ENCODE measurements around the gene ZBTB32.

Gene ZBTB32

GRCh38 chr19:35733180-35734125, 29.1 kb downstream of the ZBTB32 start:
- TF ChIP-seq ZFX (IDR thresholded peaks at IDR 0.05) (no peak), CTCF (conservative IDR thresholded peaks at IDR 0.05) (no peak)
- no peak overlapping the region for H3K27ac ChIP-seq

GRCh38 chr19:35734273-35734672, 29.9 kb downstream of the ZBTB32 start:
- no peak overlapping the region for H3K27ac ChIP-seq

GRCh38 chr19:35734889-35735288, 30.5 kb downstream of the ZBTB32 start:
- no peak for TF ChIP-seq CTCF (conservative IDR thresholded peaks at IDR 0.05)
- no peak for TF ChIP-seq ZFX (IDR thresholded peaks at IDR 0.05)
- H3K27ac ChIP-seq = no peak overlapping the region

More at GRCh38 chr19:35734273-35734672, 29.9 kb downstream of the ZBTB32 start:
- TF ChIP-seq CTCF (conservative IDR thresholded peaks at IDR 0.05) = no peak
- TF ChIP-seq ZFX (IDR thresholded peaks at IDR 0.05) = no peak

- no peak overlapping the region for H3K27ac ChIP-seq
- TF ChIP-seq CTCF (conservative IDR thresholded peaks at IDR 0.05) = no peak
- TF ChIP-seq ZFX (IDR thresholded peaks at IDR 0.05) = no peak
These were observed 32.8 kb downstream of the ZBTB32 start for GRCh38 chr19:35736913-35737886.

- TF ChIP-seq CTCF (conservative IDR thresholded peaks at IDR 0.05) (no peak), ZFX (IDR thresholded peaks at IDR 0.05) (no peak)
- H3K27ac ChIP-seq = no peak overlapping the region
These were observed 33.9 kb downstream of the ZBTB32 start for GRCh38 chr19:35738021-35738886.

- TF ChIP-seq CTCF (conservative IDR thresholded peaks at IDR 0.05) = no peak
- TF ChIP-seq ZFX (IDR thresholded peaks at IDR 0.05) = no peak
These were observed 34.5 kb downstream of the ZBTB32 start for GRCh38 chr19:35738887-35739229.

More at GRCh38 chr19:35738887-35739229, 34.5 kb downstream of the ZBTB32 start:
- H3K27ac ChIP-seq = no peak overlapping the region
